Hepatocyte (in vitro differentiated cells): ENCODE results near the gene ENPP1.

Experiments used
- EZH2phosphoT487 ChIP-seq: fragments of 200-600 bp; sonication (generic); IDR thresholded peaks from one replicate; pipeline ENCODE4 v1.6.1; 2018; ENCODE audit warnings: antibody characterized with exemption, mild to moderate bottlenecking, low read depth, moderate library complexity; ENCODE audit not compliant: unreplicated experiment, severe bottlenecking
- TF ChIP-seq, protein P1 (sequence below): fragments of 200-600 bp; sonication (generic); IDR thresholded peaks from 2 replicates; pipeline ENCODE4 v1.5.1; 2016; ENCODE audit warnings: antibody characterized with exemption, mild to moderate bottlenecking; ENCODE audit not compliant: poor library complexity

DNA sequence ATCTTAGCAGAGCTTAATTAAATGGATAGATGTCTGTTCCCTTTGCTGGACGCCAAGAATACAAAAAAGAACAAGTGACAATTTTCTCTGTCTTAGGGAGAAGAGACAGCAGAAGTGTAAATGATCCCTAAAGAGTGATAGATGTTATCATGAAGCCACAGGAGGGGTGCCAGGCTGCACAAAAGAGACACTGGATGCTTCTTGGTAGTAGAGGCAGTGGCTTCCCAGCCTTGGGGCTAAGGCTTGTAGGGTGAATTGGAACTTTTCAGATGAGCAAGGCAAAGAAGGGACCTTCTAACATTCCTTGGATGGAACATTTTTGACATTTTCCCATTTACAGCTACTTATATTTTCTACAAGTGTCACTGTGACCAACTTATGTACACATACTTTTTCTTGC lies 85.4 kb downstream of the ENPP1 start:
- TF ChIP-seq, protein P1, sequence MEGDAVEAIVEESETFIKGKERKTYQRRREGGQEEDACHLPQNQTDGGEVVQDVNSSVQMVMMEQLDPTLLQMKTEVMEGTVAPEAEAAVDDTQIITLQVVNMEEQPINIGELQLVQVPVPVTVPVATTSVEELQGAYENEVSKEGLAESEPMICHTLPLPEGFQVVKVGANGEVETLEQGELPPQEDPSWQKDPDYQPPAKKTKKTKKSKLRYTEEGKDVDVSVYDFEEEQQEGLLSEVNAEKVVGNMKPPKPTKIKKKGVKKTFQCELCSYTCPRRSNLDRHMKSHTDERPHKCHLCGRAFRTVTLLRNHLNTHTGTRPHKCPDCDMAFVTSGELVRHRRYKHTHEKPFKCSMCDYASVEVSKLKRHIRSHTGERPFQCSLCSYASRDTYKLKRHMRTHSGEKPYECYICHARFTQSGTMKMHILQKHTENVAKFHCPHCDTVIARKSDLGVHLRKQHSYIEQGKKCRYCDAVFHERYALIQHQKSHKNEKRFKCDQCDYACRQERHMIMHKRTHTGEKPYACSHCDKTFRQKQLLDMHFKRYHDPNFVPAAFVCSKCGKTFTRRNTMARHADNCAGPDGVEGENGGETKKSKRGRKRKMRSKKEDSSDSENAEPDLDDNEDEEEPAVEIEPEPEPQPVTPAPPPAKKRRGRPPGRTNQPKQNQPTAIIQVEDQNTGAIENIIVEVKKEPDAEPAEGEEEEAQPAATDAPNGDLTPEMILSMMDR = no peak
- no peak for TF ChIP-seq EZH2phosphoT487
